ENCODE results near the gene FAM184B.

Gene FAM184B

DNA sequence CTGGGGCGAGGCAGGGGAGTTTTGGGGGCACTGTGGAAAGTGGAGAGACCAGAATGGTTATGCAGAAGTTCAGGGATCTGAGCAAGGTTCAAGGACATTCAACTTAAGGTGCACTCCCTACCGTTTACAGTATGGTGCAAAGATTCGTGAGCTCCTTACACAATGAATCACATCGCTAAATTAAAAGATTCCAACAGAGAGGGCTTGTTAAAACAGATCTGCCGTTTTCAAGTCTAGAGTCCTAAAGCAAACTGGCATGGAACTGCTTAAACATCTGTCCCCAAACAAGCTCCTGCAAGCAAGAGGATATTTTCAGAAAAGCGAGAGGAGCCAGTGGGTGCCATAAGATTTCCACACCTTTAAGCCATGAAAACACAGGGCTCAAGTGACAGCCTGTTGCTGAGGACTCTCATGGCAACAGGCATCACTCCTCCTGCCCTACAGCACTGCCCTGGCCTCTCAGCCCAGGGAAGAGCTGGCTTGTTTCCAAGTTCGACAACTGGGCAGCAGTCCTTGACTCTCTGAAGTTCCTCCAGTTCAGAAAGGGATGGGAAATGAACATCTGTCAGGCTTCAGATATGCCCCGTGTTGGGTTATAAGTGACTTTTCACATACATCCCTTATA lies 10.0 kb downstream of the FAM184B start:
- H3K27ac ChIP-seq (ENCODE audit: low read length), result no peak overlapping the region
- H3K9me3 ChIP-seq (replicated peaks; ENCODE audit: insufficient read depth, low read length), result no peaks in the 10 kb centered on the region
- H3K27me3 ChIP-seq (replicated peaks; ENCODE audit: insufficient read depth, low read length), result no peaks in the 10 kb centered on the region
- no peak for TF ChIP-seq EZH2phosphoT487 (IDR thresholded peaks at IDR 0.05; ENCODE audit: low read length)
- TF ChIP-seq, protein P1, sequence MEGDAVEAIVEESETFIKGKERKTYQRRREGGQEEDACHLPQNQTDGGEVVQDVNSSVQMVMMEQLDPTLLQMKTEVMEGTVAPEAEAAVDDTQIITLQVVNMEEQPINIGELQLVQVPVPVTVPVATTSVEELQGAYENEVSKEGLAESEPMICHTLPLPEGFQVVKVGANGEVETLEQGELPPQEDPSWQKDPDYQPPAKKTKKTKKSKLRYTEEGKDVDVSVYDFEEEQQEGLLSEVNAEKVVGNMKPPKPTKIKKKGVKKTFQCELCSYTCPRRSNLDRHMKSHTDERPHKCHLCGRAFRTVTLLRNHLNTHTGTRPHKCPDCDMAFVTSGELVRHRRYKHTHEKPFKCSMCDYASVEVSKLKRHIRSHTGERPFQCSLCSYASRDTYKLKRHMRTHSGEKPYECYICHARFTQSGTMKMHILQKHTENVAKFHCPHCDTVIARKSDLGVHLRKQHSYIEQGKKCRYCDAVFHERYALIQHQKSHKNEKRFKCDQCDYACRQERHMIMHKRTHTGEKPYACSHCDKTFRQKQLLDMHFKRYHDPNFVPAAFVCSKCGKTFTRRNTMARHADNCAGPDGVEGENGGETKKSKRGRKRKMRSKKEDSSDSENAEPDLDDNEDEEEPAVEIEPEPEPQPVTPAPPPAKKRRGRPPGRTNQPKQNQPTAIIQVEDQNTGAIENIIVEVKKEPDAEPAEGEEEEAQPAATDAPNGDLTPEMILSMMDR (IDR thresholded peaks at IDR 0.05; ENCODE audit: low read length), result no peak
- no peak for TF ChIP-seq EZH2 (optimal IDR thresholded peaks at IDR 0.05; ENCODE audit: low read depth, low read length)
- no peak for DNase-seq
- H3K9ac ChIP-seq (ENCODE audit: low read length), result no peak overlapping the region
- peaks cover 7% of the 10 kb centered on the region; the same call in 1 of the 2 replicates for H3F3A ChIP-seq (ENCODE audit: insufficient read depth, low read length)
- H2AFZ ChIP-seq (ENCODE audit: low read length), result no peak overlapping the region
- peaks cover 10% of the 10 kb centered on the region; the same call in 1 of the 2 replicates for H3K4me1 ChIP-seq (ENCODE audit: low read length)
- H3K4me3 ChIP-seq (ENCODE audit: low read length), result no peak overlapping the region
- no peaks in the 10 kb centered on the region for H3K79me2 ChIP-seq (ENCODE audit: low read length)
- H3K36me3 ChIP-seq (replicated peaks; ENCODE audit: insufficient read depth, low read length), result no peaks in the 10 kb centered on the region
- H4K20me1 ChIP-seq (ENCODE audit: insufficient read depth, low read length), result no peaks in the 10 kb centered on the region
- no peaks in the 10 kb centered on the region for H3K9me2 ChIP-seq (replicated peaks; ENCODE audit: insufficient read depth, low read length)
- H3K4me2 ChIP-seq (ENCODE audit: low read depth, low read length), result no peak overlapping the region

DNA sequence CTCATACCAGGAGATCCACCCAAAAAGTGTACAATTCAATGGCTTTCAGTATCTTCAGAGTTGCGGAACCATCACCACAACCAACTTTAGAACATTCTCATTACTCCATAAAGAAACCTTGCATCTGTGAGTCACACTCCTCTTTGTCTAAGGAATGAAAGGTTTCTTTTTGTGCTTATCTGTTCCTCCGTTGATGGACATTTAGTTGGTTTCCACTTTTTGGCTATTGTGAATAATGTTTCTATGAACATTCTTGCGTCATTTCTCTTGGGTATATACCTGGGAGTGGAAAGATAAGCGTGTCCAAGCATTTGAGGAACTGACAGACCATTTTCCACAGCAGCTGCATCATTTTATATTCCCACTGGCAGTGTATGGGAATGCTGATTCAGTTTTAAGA lies 10.6 kb downstream of the FAM184B start:
- H3K27ac ChIP-seq (ENCODE audit: low read length), result no peak overlapping the region
- no peak overlapping the region for H3K4me2 ChIP-seq (ENCODE audit: low read depth, low read length)
- no peaks in the 10 kb centered on the region for H3K9me3 ChIP-seq (replicated peaks; ENCODE audit: insufficient read depth, low read length)
- no peak for TF ChIP-seq EZH2phosphoT487 (IDR thresholded peaks at IDR 0.05; ENCODE audit: low read length)
- H2AFZ ChIP-seq (ENCODE audit: low read length), result no peak overlapping the region
- H3K36me3 ChIP-seq (replicated peaks; ENCODE audit: insufficient read depth, low read length), result no peaks in the 10 kb centered on the region
- peaks cover 7% of the 10 kb centered on the region; the same call in 1 of the 2 replicates for H3F3A ChIP-seq (ENCODE audit: insufficient read depth, low read length)
- no peaks in the 10 kb centered on the region for H4K20me1 ChIP-seq (ENCODE audit: insufficient read depth, low read length)
- H3K27me3 ChIP-seq (replicated peaks; ENCODE audit: insufficient read depth, low read length), result no peaks in the 10 kb centered on the region
- no peaks in the 10 kb centered on the region for H3K9me2 ChIP-seq (replicated peaks; ENCODE audit: insufficient read depth, low read length)
- H3K9ac ChIP-seq (ENCODE audit: low read length), result no peak overlapping the region
- no peaks in the 10 kb centered on the region for H3K79me2 ChIP-seq (ENCODE audit: low read length)
- H3K4me1 ChIP-seq (ENCODE audit: low read length), result peaks cover 10% of the 10 kb centered on the region; the same call in 1 of the 2 replicates
- H3K4me3 ChIP-seq (ENCODE audit: low read length), result no peak overlapping the region
- no peak for DNase-seq

DNA sequence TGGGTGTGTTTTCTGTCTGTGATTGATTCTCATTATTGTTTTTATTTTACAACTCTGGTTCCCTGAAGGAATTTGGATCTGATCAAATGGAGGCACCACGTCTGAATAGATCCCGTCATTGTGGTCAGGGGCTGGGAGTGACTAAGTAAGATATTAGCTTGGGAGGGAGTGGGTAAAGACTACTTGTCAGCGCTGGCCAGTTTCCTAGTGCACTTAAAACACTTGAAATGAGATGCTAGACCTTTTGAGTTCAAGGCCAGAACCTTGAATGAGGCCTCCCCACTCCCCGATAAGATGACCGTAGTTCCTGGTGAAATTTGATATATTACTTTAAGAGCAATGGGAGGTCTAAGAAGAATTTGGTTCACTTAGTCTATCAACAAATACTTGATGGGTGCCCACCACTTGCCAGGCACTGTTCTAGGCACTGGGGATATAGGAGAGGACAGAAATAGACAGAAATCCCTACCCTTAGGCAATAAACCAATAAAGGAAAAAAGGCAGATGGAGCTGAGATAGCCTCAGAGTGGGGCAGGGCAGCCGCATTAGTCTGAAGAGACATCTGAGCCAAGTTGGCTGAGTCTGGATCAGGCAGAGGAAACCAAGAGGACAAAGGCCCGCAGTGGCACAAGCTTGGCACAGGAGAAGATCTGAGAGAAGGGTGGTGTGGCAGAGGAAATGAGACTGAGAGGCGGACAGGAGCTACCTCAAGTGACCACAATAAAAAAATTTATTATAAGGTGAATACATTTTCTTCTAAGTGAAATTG lies 11.8 kb downstream of the FAM184B start:
- no peaks in the 10 kb centered on the region for H3K36me3 ChIP-seq (replicated peaks; ENCODE audit: insufficient read depth, low read length)
- no peak for DNase-seq
- no peak for TF ChIP-seq EZH2phosphoT487 (IDR thresholded peaks at IDR 0.05; ENCODE audit: low read length)
- no peak for TF ChIP-seq EZH2 (optimal IDR thresholded peaks at IDR 0.05; ENCODE audit: low read depth, low read length)
- TF ChIP-seq, protein P1 (IDR thresholded peaks at IDR 0.05; ENCODE audit: low read length), result no peak
- no peaks in the 10 kb centered on the region for H3K9me2 ChIP-seq (replicated peaks; ENCODE audit: insufficient read depth, low read length)
- no peaks in the 10 kb centered on the region for H3K9me3 ChIP-seq (replicated peaks; ENCODE audit: insufficient read depth, low read length)
- H3F3A ChIP-seq (ENCODE audit: insufficient read depth, low read length), result peaks cover 7% of the 10 kb centered on the region; the same call in 1 of the 2 replicates
- no peaks in the 10 kb centered on the region for H4K20me1 ChIP-seq (ENCODE audit: insufficient read depth, low read length)
- H3K4me2 ChIP-seq (ENCODE audit: low read depth, low read length), result no peak overlapping the region
- no peak overlapping the region for H3K4me3 ChIP-seq (ENCODE audit: low read length)
- H2AFZ ChIP-seq (ENCODE audit: low read length), result no peak overlapping the region
- no peaks in the 10 kb centered on the region for H3K27me3 ChIP-seq (replicated peaks; ENCODE audit: insufficient read depth, low read length)
- peaks cover 10% of the 10 kb centered on the region; the same call in 1 of the 2 replicates for H3K4me1 ChIP-seq (ENCODE audit: low read length)
- no peak overlapping the region for H3K9ac ChIP-seq (ENCODE audit: low read length)
- H3K79me2 ChIP-seq (ENCODE audit: low read length), result no peaks in the 10 kb centered on the region
- H3K27ac ChIP-seq (ENCODE audit: low read length), result no peak overlapping the region
